ENCODE results near the gene ZNF839. TPM values are rescaled to one million over a fixed set of nuclear protein-coding genes. Genes with fewer than 3 reads are reported as not detected.
A peak's percentile ranks its signal among the peaks of the same experiment; 100 is the strongest.
"Not testable (repeated sequence)": the region's sequence is repeated elsewhere in the genome, so short reads cannot be mapped to it uniquely, and the experiment has no call there.

The ZNF839 gene
- total RNA-seq, 3 donors from 2014 or later = 8.5 to 16.8 (median 15.4) TPM

DNA sequence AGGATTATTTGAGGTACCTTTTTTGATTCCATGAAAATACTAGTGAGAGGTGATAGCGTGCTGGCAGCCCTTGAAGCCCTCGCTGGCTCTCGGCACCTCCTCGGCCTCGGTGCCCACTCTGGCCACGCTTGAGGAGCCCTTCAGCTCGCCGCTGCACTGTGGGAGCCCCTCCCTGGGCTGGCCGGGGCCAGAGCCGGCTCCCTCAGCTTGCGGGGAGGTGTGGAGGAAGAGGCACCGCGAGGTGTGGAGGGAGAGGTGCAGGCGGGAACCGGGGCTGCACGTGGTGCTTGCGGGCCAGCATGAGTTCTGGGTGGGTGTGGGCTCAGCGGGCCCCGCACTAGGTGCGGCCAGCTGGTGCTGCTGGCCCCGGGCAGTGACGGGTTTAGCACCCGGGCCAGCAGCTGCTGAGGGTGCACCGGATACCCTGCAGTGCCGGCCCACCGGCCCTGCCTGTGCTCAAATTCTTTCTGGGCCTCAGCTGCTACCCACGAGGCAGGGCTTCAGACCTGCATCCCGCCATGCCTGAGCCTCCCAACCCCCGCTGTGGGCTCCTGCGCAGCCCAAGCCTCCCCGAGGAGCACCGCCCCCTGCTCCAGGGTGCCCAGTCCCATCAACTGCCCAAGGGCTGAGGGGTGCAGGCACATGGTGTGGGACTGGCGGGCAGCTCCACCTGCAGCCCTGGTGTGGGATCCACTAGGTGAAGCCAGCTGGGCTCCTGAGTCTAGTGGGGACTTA is 21.9 kb upstream of the ZNF839 start:
- intact Hi-C loops (cut with DNase I; ENCODE audit: low total_unique reads) = no loop called here
- no peak overlapping the region for H3K27ac ChIP-seq
- no peaks in the 10 kb centered on the region for H3K9me3 ChIP-seq
- H3K4me3 ChIP-seq = no peak overlapping the region
- H3K4me1 ChIP-seq = no peaks in the 10 kb centered on the region
- no peaks in the 10 kb centered on the region for H3K36me3 ChIP-seq
- no peak for DNase-seq (ENCODE audit: low spot score in 2 of 2)
- H3K27me3 ChIP-seq = no peaks in the 10 kb centered on the region
- TF ChIP-seq POLR2AphosphoS5 (IDR thresholded peaks at IDR 0.05) (no peak), POLR2A (IDR thresholded peaks at IDR 0.05) (no peak)
- TF ChIP-seq, protein P1, sequence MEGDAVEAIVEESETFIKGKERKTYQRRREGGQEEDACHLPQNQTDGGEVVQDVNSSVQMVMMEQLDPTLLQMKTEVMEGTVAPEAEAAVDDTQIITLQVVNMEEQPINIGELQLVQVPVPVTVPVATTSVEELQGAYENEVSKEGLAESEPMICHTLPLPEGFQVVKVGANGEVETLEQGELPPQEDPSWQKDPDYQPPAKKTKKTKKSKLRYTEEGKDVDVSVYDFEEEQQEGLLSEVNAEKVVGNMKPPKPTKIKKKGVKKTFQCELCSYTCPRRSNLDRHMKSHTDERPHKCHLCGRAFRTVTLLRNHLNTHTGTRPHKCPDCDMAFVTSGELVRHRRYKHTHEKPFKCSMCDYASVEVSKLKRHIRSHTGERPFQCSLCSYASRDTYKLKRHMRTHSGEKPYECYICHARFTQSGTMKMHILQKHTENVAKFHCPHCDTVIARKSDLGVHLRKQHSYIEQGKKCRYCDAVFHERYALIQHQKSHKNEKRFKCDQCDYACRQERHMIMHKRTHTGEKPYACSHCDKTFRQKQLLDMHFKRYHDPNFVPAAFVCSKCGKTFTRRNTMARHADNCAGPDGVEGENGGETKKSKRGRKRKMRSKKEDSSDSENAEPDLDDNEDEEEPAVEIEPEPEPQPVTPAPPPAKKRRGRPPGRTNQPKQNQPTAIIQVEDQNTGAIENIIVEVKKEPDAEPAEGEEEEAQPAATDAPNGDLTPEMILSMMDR (IDR thresholded peaks at IDR 0.05) = no peak

DNA sequence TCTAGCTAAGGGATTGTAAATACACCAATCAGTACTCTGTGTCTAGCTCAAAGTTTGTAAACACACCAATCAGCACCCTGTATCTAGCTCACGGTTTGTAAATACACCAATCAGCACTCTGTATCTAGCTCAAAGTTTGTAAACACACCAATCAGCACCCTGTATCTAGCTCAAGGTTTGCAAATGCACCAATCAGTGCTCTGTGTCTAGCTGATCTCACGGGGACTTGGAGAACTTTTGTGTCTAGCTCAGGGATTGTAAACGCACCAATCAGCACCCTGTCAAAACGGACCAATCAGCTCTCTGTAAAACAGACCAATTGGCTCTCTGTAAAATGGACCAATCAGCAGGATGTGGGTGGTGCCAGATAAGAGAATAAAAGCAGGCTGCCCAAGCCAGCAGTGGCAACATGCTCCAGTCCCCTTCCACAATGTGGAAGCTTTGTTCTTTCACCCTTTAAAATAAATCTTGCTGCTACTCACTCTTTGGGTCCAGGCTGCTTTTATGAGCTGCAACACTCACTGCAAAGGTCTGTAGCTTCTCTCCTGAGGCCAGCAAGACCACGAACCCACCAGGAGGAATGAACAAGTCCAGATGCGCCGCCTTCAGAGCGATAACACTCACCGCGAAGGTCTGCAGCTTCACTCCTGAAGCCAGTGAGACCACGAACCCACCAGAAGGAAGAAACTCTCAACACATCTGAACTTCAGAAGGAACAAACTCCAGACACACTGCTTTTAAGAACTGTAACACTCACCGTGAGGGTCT is 21.1 kb upstream of the ZNF839 start:
- H3K4me1 ChIP-seq; intact Hi-C loops (cut with DNase I; ENCODE audit: low total_unique reads); H3K36me3 ChIP-seq; H3K27me3 ChIP-seq; H3K9me3 ChIP-seq; H3K27ac ChIP-seq; DNase-seq (ENCODE audit: low spot score in 2 of 2); H3K4me3 ChIP-seq: not testable (repeated sequence)

DNA sequence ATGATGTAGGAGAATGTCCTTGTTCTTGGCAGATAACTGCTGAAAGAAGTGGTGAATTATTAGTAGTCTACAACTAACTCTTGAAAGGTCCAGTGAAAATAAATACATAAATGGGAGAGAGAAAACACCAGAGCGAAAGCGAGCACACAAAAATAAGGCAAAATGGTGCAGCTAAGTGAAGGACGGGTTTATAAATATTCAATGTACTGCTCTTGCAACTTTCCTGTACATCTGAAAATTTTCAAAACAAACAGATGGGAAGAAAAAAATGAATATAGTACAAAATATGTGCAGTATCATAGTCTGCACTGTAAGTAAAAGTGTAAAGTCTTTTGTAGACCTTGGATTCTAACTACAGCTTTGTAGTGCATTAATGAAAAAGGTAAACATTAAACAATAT is 15.9 kb upstream of the ZNF839 start:
- no peaks in the 10 kb centered on the region for H3K4me1 ChIP-seq

DNA sequence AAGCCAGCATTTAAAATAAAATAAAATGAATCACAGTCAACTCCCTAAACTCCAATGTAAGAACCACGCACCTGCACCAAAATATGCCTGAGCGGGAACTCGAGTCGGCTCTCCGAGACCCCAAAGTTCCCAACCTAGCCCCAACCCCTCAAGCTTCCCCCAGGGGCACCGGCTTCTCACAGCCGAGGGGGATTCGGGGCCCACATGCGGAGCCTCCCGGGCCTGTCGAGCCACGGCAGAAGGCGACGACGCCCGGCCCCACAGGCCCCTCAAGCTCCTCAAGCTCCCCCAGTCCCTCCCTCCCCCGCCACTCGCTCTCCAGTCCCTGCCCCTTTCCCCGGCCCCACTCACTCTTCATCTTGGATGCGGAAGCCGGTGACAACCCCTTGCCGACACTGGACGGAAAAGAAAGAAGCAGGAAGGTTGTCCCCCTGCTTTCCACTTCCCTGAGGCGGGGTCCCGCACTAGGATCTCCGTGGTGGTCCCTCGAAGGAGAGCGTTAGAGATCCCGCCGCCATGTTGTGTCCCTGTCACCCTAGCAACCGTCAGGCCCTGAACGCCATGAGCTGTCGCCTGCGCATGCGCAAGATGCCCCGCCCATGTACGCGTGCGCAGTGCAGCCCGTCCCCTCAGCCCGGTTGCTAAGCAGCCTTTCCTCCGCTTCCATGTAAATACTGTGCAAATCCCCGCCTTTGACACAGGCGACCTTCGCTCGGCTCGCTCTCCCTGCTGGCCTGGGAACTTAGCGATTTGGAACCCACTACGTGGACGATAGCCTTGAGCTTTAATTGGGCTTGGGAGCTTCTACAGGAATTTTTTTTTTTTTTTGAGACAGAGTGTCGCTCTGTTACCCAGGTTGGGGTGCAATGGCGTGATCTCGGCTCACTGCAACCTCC is 14.7 kb upstream of the ZNF839 start, which contains the start of gene MOK:
Gene MOK, minus strand, starts transcription at position 554 of the 896 bp plus-strand sequence. Its CDS starts 196 bp downstream, at position 358.
- Histone ChIP-seq H3K27ac (peak within 1 kb of the TSS; percentile 80 to 88), H3K4me1 (no peaks in the 10 kb centered on the region), H3K4me3 (peak within 1 kb of the TSS; percentile 75 to 81 (median 77)), H3K9me3 (no peaks in the 10 kb centered on the region), H3K36me3 (no peaks in the 10 kb centered on the region), H3K27me3 (no peaks in the 10 kb centered on the region)
- peak; percentile 94 to 97 for DNase-seq (ENCODE audit: low spot score in 2 of 2)
- intact Hi-C loops (cut with DNase I; ENCODE audit: low total_unique reads) = no loop called here
- TF ChIP-seq POLR2A (IDR thresholded peaks at IDR 0.05) (peak; percentile 22), POLR2AphosphoS5 (IDR thresholded peaks at IDR 0.05) (peak; percentile 21 to 92 (median 56))
- TF ChIP-seq, protein P1 (IDR thresholded peaks at IDR 0.05) = no peak

More for the DNA sequence above, 15.9 kb upstream of the ZNF839 start:
- no peaks in the 10 kb centered on the region for H3K9me3 ChIP-seq
- H3K27me3 ChIP-seq = no peaks in the 10 kb centered on the region
- no peaks in the 10 kb centered on the region for H3K36me3 ChIP-seq
- TF ChIP-seq POLR2AphosphoS5 (IDR thresholded peaks at IDR 0.05) (no peak), POLR2A (IDR thresholded peaks at IDR 0.05) (no peak)
- TF ChIP-seq, protein P1 (IDR thresholded peaks at IDR 0.05) = no peak
- no peak overlapping the region for H3K4me3 ChIP-seq
- DNase-seq (ENCODE audit: low spot score in 2 of 2) = no peak
- intact Hi-C loops (cut with DNase I; ENCODE audit: low total_unique reads) = no loop called here
- H3K27ac ChIP-seq = no peak overlapping the region

DNA sequence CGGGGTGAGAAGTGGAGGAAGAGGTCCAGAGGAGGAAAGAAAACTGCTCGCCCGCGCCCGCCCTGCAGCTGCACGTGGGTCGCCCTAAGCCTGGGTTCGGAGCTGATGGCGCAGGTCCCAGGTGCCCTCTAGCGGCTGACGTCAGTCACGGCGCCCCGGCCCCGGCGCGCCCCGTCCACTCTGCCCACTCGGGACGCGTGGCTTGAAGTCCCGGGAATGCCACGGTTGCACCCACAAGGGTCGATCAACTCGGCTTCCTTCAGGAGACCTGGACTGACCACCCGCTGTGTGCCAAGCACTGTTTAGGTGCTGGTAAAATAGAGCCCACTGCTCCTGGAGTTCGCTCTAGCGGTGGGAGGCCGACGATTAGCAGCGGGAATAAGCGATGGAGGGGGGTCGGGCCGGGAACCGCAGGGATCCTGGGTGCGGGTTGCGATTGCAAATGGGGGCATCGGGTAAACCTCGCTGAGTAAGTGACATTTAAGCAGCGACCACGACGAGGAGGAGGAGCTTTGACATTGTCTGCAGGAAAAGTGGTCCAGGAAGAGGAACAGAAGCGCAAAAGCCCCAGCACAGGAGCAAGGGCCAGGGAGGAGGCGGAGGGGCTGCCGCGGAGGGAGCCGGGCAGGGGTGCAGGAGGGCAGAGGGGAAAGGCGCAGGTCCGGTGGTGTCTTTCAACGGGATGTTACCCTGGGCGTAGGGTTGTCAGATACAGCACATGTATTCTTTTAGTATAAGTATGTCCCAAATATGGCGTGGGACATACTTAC is 5.1 kb upstream of the ZNF839 start:
- peak overlapping the region; percentile 30 to 56 for H3K27ac ChIP-seq
- no peaks in the 10 kb centered on the region for H3K4me1 ChIP-seq
- no peaks in the 10 kb centered on the region for H3K9me3 ChIP-seq
- peak overlapping the region; percentile 30 to 61 (median 49) for H3K4me3 ChIP-seq
- DNase-seq (ENCODE audit: low spot score in 2 of 2) = peak; percentile 69 to 89
- intact Hi-C loops (cut with DNase I; ENCODE audit: low total_unique reads) = loop anchor here (10.0 kb wide), 1 partner anchor 200 kb away; no protein-coding TSS in a partner anchor
- no peaks in the 10 kb centered on the region for H3K36me3 ChIP-seq
- no peaks in the 10 kb centered on the region for H3K27me3 ChIP-seq
- TF ChIP-seq POLR2A (IDR thresholded peaks at IDR 0.05) (no peak), POLR2AphosphoS5 (IDR thresholded peaks at IDR 0.05) (peak in 1 of 3 donors; percentile 71)
- TF ChIP-seq, protein P1 (IDR thresholded peaks at IDR 0.05) = peak; percentile 81 to 94 (median 92)

All from breast epithelium (tissue), 4 donors.